Upper lobe of left lung (tissue), 4 donors: ENCODE measurements around the gene DNAAF5.

Source experiments
- CTCF ChIP-seq, 6 experiments: fragments of 450-650 bp in 4 of 6; fragments of 200-600 bp in 2 of 6; sonication (generic) in 2 of 6; IDR thresholded peaks; one replicate each; pipeline ENCODE4 v1.5.1; 2016 to 2019; ENCODE audit warnings: antibody characterized with exemption in 6 of 6
- POLR2A ChIP-seq, 4 donors: fragments of 450-650 bp; IDR thresholded peaks; one replicate each; pipeline ENCODE4 v1.5.1; 2016 to 2017; ENCODE audit warnings: antibody characterized with exemption in 4 of 4, mild to moderate bottlenecking in 2 of 4

DNA sequence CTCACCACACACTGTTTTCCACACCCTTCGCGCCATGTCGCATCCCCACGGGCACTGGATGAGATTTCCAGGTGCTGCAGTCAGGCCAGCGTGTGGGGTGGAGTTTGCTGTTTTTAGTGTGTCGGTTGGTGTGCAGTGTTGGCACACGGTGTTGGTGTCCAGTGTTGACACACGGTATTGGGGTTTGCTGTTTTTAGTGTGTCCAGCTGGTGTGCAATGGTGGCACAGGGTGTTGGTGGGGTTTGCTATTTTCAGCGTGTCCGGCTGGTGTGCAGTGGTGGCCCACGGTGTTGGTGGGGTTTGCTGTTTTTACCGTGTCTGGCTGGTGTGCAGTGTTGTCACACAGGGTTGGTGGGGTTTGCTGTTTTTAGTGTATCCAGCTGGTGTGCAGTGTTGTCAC is 20.7 kb downstream of the DNAAF5 start:
- no peak for TF ChIP-seq POLR2A (IDR thresholded peaks at IDR 0.05)
- TF ChIP-seq CTCF (IDR thresholded peaks at IDR 0.05) = no peak
